Activated CD4-positive, alpha-beta T cell treated with anti-CD3 and anti-CD28 coated beads, Interleukin-2, Interleukin-6, amounts not matched to agents 100 ng/mL and 50 ng/mL, durations not matched to agents 16 hours and 8 hours (primary cell): Measurements from ENCODE around the gene CCDC57.
A peak's percentile ranks its signal among the peaks of the same experiment; 100 is the strongest.

Source experiments
- DNase-seq: peaks from one replicate; pipeline ENCODE4 v3.0.0-alpha.2; 2020

The CCDC57 gene

DNA sequence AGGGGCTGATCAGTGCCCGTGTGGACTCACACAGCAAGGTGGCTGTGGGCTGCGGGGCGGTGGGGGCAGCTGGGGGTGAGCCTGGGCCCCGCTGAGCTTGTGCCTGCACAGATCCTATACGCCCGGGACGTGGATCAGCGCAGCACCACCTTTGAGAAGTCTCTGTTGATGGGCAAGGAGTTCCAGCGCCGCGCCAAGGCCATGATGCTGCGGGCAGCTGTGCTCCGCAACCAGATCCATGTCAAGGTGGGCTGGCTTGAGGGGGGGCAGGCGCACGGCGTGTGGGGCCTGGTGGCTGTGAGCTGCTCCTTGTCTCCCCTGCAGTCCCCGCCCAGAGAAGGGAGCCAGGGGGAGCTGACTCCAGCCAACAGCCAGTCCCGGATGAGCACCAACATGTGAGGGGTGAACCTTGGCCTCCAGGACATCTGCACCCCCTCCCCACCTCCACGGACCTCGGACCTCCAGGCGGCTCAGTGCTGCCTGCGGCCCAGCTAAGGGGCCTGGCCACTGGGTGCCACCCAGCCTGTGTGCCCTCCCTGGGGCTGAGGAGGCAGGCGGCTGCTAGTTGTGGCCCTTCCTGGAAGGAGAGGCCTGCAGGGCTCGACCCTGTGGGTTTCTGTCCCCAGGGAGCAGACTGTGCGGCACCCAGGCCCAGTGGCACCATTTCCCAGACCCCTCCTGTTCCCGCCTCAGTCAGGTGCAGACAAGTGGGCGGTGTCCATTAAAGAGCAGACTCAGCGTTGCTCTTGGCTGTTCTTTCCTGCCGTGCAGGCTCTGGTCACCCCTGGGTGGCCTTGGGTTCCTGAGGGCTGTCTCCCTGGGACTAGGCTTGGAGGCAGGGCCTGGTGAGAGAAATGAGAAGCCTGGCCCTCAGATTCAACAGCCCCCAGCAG lies 155.7 kb downstream of the CCDC57 start:
- DNase-seq: no peak

DNA sequence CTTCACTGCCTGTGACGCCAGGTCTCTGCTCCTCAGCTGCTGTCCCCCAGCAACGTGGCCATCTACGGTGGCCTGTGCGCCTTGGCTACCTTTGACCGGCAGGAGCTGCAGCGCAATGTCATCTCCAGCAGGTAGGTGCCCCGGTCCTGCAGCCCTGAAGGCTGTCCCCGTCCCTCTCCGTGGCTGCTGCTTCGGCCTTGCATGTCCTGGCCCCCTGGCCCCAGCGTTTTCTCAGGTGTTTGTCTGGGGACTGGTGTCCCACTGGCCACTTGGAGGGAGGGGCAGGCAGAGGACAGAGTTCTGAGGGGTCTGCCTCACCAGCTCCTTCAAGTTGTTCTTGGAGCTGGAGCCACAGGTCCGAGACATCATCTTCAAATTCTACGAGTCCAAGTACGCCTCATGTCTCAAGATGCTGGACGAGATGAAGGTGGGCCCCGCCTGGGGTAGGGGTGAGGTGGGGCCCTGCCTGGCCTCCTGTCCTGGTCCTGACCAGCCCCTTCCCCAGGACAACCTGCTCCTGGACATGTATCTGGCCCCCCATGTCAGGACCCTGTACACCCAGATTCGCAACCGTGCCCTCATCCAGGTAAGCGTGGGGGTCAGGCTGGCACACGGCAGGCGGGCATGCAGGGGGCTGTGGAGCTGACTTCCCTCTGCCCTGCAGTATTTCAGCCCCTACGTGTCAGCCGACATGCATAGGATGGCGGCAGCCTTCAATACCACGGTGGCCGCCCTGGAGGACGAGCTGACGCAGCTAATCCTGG lies 156.5 kb downstream of the CCDC57 start:
- no peak for DNase-seq

DNA sequence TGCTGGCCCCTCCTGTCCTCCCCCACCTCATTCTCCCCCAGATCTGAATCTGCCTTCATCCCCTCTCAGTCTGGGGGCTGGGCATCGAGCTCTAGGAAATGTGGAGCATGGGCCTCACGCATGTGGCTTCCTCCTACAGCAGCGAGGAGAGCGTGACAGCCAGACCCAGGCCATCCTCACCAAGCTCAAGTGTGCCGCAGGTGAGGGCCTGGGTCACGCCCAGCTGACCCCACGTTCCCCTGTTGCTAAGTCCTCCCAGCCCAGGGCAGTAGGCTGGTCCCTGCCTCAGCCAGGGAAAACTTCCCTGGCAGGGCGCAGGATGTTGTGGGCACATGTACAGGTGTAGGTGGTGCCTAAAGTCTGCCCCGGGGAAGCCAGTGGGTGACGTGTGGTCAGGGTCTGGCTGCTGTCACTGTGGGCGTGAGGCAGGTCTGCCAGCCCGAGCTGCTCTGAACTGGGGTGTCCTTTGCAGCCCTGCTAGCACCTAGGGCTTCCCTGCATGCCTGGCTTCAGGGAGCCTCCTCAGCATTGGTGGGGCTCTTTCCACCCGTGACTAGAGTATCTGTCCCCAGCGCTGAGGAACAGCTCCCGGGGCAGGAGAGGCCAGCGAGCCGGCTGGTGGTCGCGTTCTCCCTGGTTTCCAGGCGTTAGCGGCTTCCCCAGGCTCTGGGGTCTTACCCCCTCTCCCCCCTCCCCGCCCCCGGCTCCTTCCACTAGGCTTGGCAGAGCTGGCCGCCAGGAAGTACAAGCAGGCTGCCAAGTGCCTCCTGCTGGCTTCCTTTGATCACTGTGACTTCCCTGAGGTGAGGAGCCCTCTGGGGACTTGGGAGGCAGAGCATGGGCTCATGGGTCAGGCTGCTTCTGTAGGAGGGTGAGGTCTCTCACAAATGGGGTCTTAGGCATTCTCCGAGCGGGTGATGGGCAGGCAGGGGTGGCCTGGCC lies 157.3 kb downstream of the CCDC57 start:
- no peak for DNase-seq

DNA sequence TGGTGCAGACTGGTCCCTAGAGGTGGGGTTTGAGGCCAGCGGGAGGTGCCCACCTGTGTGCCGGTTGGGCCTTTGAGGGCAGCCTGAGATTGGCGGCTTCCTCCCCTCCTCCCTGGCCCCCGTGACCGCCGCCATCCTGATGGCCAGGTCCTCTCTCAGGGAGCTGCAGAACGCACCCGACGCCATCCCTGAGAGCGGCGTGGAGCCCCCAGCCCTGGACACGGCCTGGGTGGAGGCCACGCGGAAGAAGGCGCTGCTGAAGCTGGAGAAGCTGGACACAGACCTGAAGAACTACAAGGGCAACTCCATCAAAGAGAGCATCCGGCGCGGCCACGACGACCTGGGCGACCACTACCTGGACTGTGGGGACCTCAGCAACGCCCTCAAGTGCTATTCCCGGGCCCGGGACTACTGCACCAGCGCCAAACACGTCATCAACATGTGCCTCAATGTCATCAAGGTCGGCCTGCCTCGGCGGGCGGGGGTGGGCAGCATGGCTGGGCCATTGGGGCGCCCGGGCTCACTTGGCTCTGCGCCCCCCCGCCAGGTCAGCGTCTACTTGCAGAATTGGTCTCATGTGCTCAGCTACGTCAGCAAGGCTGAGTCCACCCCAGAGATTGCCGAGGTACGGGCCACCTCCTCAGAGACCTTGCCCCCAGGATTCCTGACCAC lies 158.2 kb downstream of the CCDC57 start:
- no peak for DNase-seq

DNA sequence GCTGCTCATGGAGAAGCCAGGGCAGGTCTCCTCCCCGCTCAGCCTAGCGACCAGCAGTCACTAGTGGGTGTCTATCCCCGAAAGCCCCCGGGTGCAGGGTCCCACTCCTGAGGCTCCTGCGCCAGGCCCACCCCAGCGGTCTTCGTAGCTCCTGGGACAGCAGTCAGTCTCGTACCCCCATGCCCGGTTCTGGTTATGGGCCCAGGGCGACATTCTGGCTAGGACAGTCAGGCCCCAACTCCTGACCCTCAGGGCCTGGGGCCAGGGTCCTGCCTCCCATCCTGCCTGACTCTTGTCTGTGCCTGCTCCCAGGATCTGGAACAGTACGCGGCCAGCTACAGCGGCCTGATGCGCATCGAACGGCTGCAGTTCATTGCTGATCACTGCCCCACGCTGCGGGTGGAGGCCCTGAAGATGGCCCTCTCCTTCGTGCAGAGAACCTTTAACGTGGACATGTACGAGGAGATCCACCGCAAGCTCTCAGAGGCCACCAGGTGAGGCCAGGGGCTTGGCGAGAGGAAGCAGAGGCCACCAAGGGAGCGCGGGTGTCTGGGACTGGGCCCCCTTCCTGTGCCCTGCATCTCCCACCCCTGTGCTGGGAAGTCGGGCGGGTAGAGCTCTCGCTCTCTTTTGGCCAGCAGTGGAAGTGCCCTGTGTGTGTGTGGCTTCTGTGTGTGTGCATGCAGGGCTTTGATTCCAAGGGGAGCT lies 158.9 kb downstream of the CCDC57 start:
- no peak for DNase-seq

DNA sequence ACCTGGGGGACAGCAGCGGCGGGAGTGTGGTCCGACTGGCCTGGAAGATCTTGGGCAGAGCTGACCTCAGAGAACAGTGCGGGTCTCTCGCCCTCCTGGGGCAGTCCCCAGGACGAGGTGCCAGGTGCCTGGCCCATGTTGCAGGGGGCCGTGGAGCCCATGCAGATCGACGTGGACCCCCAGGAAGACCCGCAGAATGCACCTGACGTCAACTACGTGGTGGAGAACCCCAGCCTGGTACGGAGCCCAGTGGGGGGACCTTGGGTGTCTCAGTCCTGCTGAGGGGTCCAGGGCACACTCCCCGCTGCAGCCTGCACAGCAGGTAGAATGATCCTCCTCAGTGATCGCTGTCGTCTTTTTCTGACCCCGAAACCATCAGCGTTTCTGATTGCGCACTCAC lies 159.5 kb downstream of the CCDC57 start:
- DNase-seq: no peak

DNA sequence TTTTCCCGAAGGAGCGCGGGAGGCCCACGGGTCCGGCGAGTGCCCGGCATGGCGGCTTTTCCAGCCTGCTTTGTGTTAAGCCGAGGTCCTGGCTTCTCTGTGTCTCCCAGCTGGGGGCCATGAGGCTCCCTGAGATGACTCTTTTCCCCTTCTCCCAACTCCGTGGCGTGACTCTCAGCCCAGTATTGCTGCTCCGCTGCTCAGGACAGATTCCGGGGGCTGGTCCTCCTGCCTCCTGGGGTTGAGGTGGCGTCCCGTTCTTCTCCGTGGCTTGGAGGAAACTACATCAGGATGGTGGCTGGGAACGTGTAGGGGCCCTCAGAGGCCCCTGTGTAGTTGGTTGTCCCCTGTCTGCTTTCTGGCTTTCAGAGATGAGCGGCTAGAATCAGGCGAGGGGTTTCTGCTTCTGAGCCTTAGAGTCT lies 160.0 kb downstream of the CCDC57 start:
- DNase-seq: no peak

DNA sequence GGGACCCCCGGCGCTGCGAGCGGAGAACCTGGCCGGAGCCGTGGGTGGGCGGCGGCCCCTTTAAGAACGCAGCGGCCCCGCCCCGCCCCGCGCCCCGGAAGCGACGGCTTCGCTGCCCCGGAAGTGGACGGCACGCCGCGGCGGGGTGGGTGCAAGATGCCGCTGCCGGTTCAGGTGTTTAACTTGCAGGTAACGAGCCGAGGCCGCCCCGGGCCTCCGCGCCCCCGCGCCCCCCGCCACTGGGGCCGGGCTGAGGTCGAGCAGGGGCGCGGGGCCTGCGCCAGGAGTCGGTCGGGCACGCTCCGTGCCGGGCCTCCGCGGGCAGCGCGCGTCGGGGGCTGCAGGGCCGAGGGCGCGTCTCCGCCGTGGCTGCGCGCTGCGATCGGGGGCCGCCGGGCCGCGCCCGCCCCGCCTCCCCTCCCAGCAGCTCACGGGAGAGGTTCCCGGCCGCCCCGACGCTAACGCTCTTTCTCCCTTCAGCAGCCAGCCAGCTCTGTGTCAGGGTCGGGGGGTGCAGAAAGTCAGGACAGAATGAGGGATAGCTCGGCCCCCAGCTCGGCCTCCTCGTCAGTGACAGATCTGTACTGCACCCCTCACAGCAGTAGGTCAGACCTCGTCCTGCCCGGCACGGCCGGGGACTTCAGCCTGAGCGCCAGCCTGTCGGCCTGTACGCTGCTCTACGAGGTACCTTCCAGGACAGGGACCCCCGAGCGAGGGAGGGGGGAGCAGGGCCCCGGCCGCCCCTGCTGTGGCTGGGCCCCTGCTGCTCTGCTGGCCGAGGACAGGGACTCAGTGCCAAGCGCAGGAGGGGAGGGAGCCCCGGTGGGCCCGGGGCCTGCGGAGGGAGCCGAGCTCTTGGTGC lies 160.6 kb downstream of the CCDC57 start, which contains the start of the genes GPS1 and RFNG:
Gene GPS1, plus strand, starts transcription at position 123 of the 862 bp plus-strand sequence. Its CDS starts 34 bp downstream, at position 157.
Gene RFNG, minus strand, starts transcription at position 36 of the 862 bp plus-strand sequence. CDS start 45 bp downstream, outside the sequence.
- peak; percentile 85 for DNase-seq
